Activated T-helper 1 cell treated with anti-CD3 and anti-CD28 coated beads, Interleukin-12 subunit alpha, Interleukin-12 subunit beta, Interleukin-2, Interleukin-4 antibody, amounts not matched to agents 30 ng/mL and 10 ng/mL and 1 ng/mL, durations not matched to agents 14 hours and 24 hours and 36 hours (primary cell): ENCODE measurements around the gene RCAN2. TPM values are rescaled to one million over a fixed set of nuclear protein-coding genes. Genes with fewer than 3 reads are reported as not detected.

Source experiments
- DNase-seq: peaks from one replicate; pipeline ENCODE4 v3.0.0; 2021; ENCODE audit warnings: low spot score
- H3K27ac Mint-ChIP-seq: one replicate; pipeline ENCODE4 v1.8.0; 2021; ENCODE audit warnings: mild to moderate bottlenecking, mixed read lengths
- H3K27me3 Mint-ChIP-seq: one replicate; pipeline ENCODE4 v1.8.0; 2022; ENCODE audit warnings: mild to moderate bottlenecking, moderate library complexity, mixed read lengths; ENCODE audit not compliant: insufficient read depth
- H3K36me3 Mint-ChIP-seq: one replicate; pipeline ENCODE4 v1.8.0; 2021; ENCODE audit warnings: low read depth, mixed read lengths
- H3K4me1 Mint-ChIP-seq: one replicate; pipeline ENCODE4 v1.8.0; 2021; ENCODE audit warnings: low read depth, mixed read lengths
- H3K4me3 Mint-ChIP-seq: one replicate; pipeline ENCODE4 v1.8.0; 2021; ENCODE audit warnings: mild to moderate bottlenecking, moderate library complexity, mixed read lengths
- H3K9me3 Mint-ChIP-seq: one replicate; pipeline ENCODE4 v1.8.0; 2021; ENCODE audit warnings: mixed read lengths
- intact Hi-C: fragments of 100-400 bp; cut with micrococcal nuclease; formaldehyde crosslinking; loops from one replicate; pipeline ENCODE4 v1.15.1; 2024
- total RNA-seq: library from RNA; stranded (reverse); gene quantifications from 2 replicates; pipeline ENCODE4 v1.2.3, GENCODE V29; 2022

RCAN2 gene
- total RNA-seq, 1 donor from 2014 or later = 0.44 TPM

- no peak for DNase-seq
- peaks cover 6% of the 10 kb centered on the region for H3K27me3 Mint-ChIP-seq
- no peak overlapping the region for H3K4me3 Mint-ChIP-seq
- H3K4me1 Mint-ChIP-seq = no peaks in the 10 kb centered on the region
- no peak overlapping the region for H3K27ac Mint-ChIP-seq
- H3K9me3 Mint-ChIP-seq = no peaks in the 10 kb centered on the region
- intact Hi-C loops = no loop called here
- H3K36me3 Mint-ChIP-seq = no peaks in the 10 kb centered on the region
Measured at GRCh38 chr6:46381579-46381978, 109.7 kb downstream of the RCAN2 start.

GRCh38 chr6:46381057-46381456, 110.2 kb downstream of the RCAN2 start:
- Mint-ChIP-seq H3K27ac (no peak overlapping the region), H3K4me1 (peaks cover 5% of the 10 kb centered on the region), H3K27me3 (peaks cover 6% of the 10 kb centered on the region), H3K9me3 (no peaks in the 10 kb centered on the region), H3K36me3 (no peaks in the 10 kb centered on the region), H3K4me3 (no peak overlapping the region)
- DNase-seq = no peak
- intact Hi-C loops = no loop called here

- Mint-ChIP-seq H3K9me3 (no peaks in the 10 kb centered on the region), H3K4me1 (peaks cover 8% of the 10 kb centered on the region), H3K27me3 (peaks cover 7% of the 10 kb centered on the region), H3K4me3 (no peak overlapping the region), H3K27ac (no peak overlapping the region), H3K36me3 (no peaks in the 10 kb centered on the region)
- intact Hi-C loops = no loop called here
- no peak for DNase-seq
Measured at GRCh38 chr6:46380152-46380807, 111.0 kb downstream of the RCAN2 start.

GRCh38 chr6:46378882-46379416, 112.3 kb downstream of the RCAN2 start:
- H3K9me3 Mint-ChIP-seq = no peaks in the 10 kb centered on the region
- intact Hi-C loops = no loop called here

GRCh38 chr6:46378161-46378881, 112.9 kb downstream of the RCAN2 start:
- no peak for DNase-seq
- Mint-ChIP-seq H3K36me3 (no peaks in the 10 kb centered on the region), H3K27ac (no peak overlapping the region), H3K4me3 (no peak overlapping the region), H3K9me3 (no peaks in the 10 kb centered on the region), H3K4me1 (peaks cover 8% of the 10 kb centered on the region), H3K27me3 (peaks cover 2% of the 10 kb centered on the region)
- intact Hi-C loops = no loop called here

More at GRCh38 chr6:46378882-46379416, 112.3 kb downstream of the RCAN2 start:
- Mint-ChIP-seq H3K4me1 (peaks cover 8% of the 10 kb centered on the region), H3K36me3 (no peaks in the 10 kb centered on the region), H3K27me3 (peaks cover 5% of the 10 kb centered on the region), H3K27ac (no peak overlapping the region), H3K4me3 (no peak overlapping the region)
- DNase-seq = no peak

- peaks cover 2% of the 10 kb centered on the region for H3K27me3 Mint-ChIP-seq
- no peak overlapping the region for H3K27ac Mint-ChIP-seq
- H3K36me3 Mint-ChIP-seq = no peaks in the 10 kb centered on the region
- no peak for DNase-seq
- H3K4me3 Mint-ChIP-seq = no peak overlapping the region
- peaks cover 8% of the 10 kb centered on the region for H3K4me1 Mint-ChIP-seq
- H3K9me3 Mint-ChIP-seq = no peaks in the 10 kb centered on the region
- intact Hi-C loops = no loop called here
Measured at GRCh38 chr6:46377209-46377608, 114.0 kb downstream of the RCAN2 start.

GRCh38 chr6:46376562-46377061, 114.6 kb downstream of the RCAN2 start:
- H3K4me1 Mint-ChIP-seq = peaks cover 8% of the 10 kb centered on the region
- no peaks in the 10 kb centered on the region for H3K36me3 Mint-ChIP-seq
- H3K9me3 Mint-ChIP-seq = peaks cover under 1% of the 10 kb centered on the region
- no peak overlapping the region for H3K27ac Mint-ChIP-seq
- intact Hi-C loops = no loop called here
- H3K27me3 Mint-ChIP-seq = peaks cover 3% of the 10 kb centered on the region
- no peak for DNase-seq
- peak overlapping the region; percentile 42 for H3K4me3 Mint-ChIP-seq

- H3K9me3 Mint-ChIP-seq = peaks cover 3% of the 10 kb centered on the region
- no peaks in the 10 kb centered on the region for H3K36me3 Mint-ChIP-seq
- H3K4me3 Mint-ChIP-seq = no peak overlapping the region
- intact Hi-C loops = no loop called here
- peaks cover 3% of the 10 kb centered on the region for H3K27me3 Mint-ChIP-seq
- H3K4me1 Mint-ChIP-seq = no peaks in the 10 kb centered on the region
- no peak overlapping the region for H3K27ac Mint-ChIP-seq
- no peak for DNase-seq
Measured at GRCh38 chr6:46370622-46371021, 120.6 kb downstream of the RCAN2 start.

- intact Hi-C loops = no loop called here
- no peaks in the 10 kb centered on the region for H3K36me3 Mint-ChIP-seq
- no peak overlapping the region for H3K27ac Mint-ChIP-seq
- H3K4me1 Mint-ChIP-seq = no peaks in the 10 kb centered on the region
- no peak overlapping the region for H3K4me3 Mint-ChIP-seq
- peaks cover 3% of the 10 kb centered on the region for H3K9me3 Mint-ChIP-seq
- no peak for DNase-seq
- peaks cover 4% of the 10 kb centered on the region for H3K27me3 Mint-ChIP-seq
Measured at GRCh38 chr6:46368169-46368536, 123.1 kb downstream of the RCAN2 start.

- H3K27me3 Mint-ChIP-seq = peaks cover 4% of the 10 kb centered on the region
- H3K9me3 Mint-ChIP-seq = peaks cover 3% of the 10 kb centered on the region
- H3K4me1 Mint-ChIP-seq = no peaks in the 10 kb centered on the region
- no peak for DNase-seq
- no peak overlapping the region for H3K4me3 Mint-ChIP-seq
- no peaks in the 10 kb centered on the region for H3K36me3 Mint-ChIP-seq
- no peak overlapping the region for H3K27ac Mint-ChIP-seq
- intact Hi-C loops = no loop called here
Measured at GRCh38 chr6:46367354-46368168, 123.7 kb downstream of the RCAN2 start.

GRCh38 chr6:46366190-46366900, 124.9 kb downstream of the RCAN2 start:
- no peak overlapping the region for H3K4me3 Mint-ChIP-seq

GRCh38 chr6:46357591-46357990, 133.7 kb downstream of the RCAN2 start:
- intact Hi-C loops = no loop called here
- H3K36me3 Mint-ChIP-seq = no peaks in the 10 kb centered on the region
- H3K4me3 Mint-ChIP-seq = no peak overlapping the region
- no peak for DNase-seq
- peaks cover 8% of the 10 kb centered on the region for H3K4me1 Mint-ChIP-seq
- H3K9me3 Mint-ChIP-seq = no peaks in the 10 kb centered on the region
- H3K27me3 Mint-ChIP-seq = peaks cover 5% of the 10 kb centered on the region
- no peak overlapping the region for H3K27ac Mint-ChIP-seq

More at GRCh38 chr6:46366190-46366900, 124.9 kb downstream of the RCAN2 start:
- intact Hi-C loops = no loop called here
- no peaks in the 10 kb centered on the region for H3K4me1 Mint-ChIP-seq
- H3K36me3 Mint-ChIP-seq = no peaks in the 10 kb centered on the region
- H3K27ac Mint-ChIP-seq = no peak overlapping the region
- peaks cover under 1% of the 10 kb centered on the region for H3K9me3 Mint-ChIP-seq
- DNase-seq = no peak
- H3K27me3 Mint-ChIP-seq = peaks cover 3% of the 10 kb centered on the region
